ENCODE data around the gene SPATS2.

- TF ChIP-seq CTCF (IDR thresholded peaks at IDR 0.05) (no peak), POLR2A (IDR thresholded peaks at IDR 0.05) (no peak)
These were observed 160.3 kb downstream of the SPATS2 start for GRCh38 chr12:49527361-49528130.

All from ovary (tissue), 3 donors.